ENCODE results near the gene RTP2. TPM values are rescaled to one million over a fixed set of nuclear protein-coding genes. Genes with fewer than 3 reads are reported as not detected.

RTP2 gene
- total and polyA plus RNA-seq, 2 of the 4 experiments (the other 2 are of a cell fraction), result not detected

DNA sequence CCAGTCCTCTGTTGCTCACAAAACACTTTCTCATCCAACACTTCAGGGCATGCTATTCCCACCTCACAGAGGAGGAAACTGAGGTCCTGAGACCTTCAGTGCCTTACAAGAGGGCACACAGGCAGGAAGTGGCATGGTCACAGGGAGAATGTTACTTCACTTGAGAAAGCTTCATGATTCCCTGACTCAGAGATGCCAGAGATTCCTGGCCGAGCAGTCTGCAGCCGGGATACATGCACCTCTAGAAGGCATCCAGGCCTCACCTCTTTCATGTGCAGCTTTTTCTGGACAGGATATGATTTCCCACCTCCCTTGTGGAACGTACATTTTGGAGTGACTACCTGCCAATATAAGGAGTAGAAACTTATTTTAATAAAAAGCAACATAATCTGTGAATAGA, 29.3 kb downstream of the RTP2 start:
- Histone ChIP-seq H3K9ac (ENCODE audit: low read depth, low read length) (no peak overlapping the region), H2BK15ac (ENCODE audit: low read depth, low read length) (no peak overlapping the region), H3K4ac (ENCODE audit: low read depth, low read length) (no peak overlapping the region), H2BK120ac (ENCODE audit: low read depth, low read length) (no peak overlapping the region), H3K27ac (ENCODE audit: insufficient read depth, low read length) (no peak overlapping the region), H3K23ac (ENCODE audit: low read depth, low read length) (no peak overlapping the region), H3K36me3 (ENCODE audit: control insufficient read depth, insufficient read depth, low read length) (no peaks in the 10 kb centered on the region), H2AFZ (replicated peaks; ENCODE audit: low read length, poor library complexity) (no peak overlapping the region), H4K20me1 (ENCODE audit: insufficient read depth, low read length) (no peaks in the 10 kb centered on the region), H3K27me3 (ENCODE audit: control insufficient read depth, insufficient read depth, low read length) (peaks cover 34% of the 10 kb centered on the region), H3K79me1 (ENCODE audit: low read depth in 1 of 2, low read length in 2 of 2) (no peaks in the 10 kb centered on the region), H3K9me1 (ENCODE audit: insufficient read depth, low read length) (no peaks in the 10 kb centered on the region; the same call in 1 of the 2 replicates), H2BK5ac (ENCODE audit: low read depth, low read length, poor library complexity, severe bottlenecking) (no peak overlapping the region), H3K4me1 (ENCODE audit: control insufficient read depth, insufficient read depth, low read length) (no peaks in the 10 kb centered on the region), H3K4me2 (ENCODE audit: low read depth, low read length) (no peak overlapping the region), H3K14ac (replicated peaks; ENCODE audit: low read depth, low read length) (no peak overlapping the region), H4K8ac (ENCODE audit: low read depth in 2 of 2, low read length in 2 of 2) (no peak overlapping the region), H4K5ac (ENCODE audit: low read depth, low read length) (no peak overlapping the region), H3K4me3 (ENCODE audit: insufficient read depth, low read depth, low read length) (no peak overlapping the region), H3K9me3 (ENCODE audit: control insufficient read depth, insufficient read depth, low read length) (no peaks in the 10 kb centered on the region), H2AK5ac (ENCODE audit: low read depth, low read length) (no peak overlapping the region), H3K56ac (ENCODE audit: extremely low read depth, insufficient read depth, low read length) (no peak overlapping the region), H2BK20ac (ENCODE audit: low read depth, low read length) (no peak overlapping the region), H4K91ac (ENCODE audit: insufficient read depth, low read depth, low read length) (no peak overlapping the region), H3K18ac (ENCODE audit: low read depth, low read length) (no peak overlapping the region), H2AK9ac (replicated peaks; ENCODE audit: low read depth, low read length, poor library complexity) (no peak overlapping the region)
- in situ Hi-C loops (cut with MboI; ENCODE audit: low sequenced_read_pairs) (no loop called here), intact Hi-C loops (cut with micrococcal nuclease) (loop anchor here (10.0 kb wide), 1 partner anchor 828 kb away; the partner anchor contains the start of gene ADIPOQ), dilution Hi-C loops (cut with HindIII; ENCODE audit: low sequenced_read_pairs, unreplicated experiment) (no loop called here)
- DNase-seq (no peak), ATAC-seq (ENCODE audit: low read depth) (no peak)
- POLR2A ChIA-PET (ENCODE audit: unreplicated experiment), result no interaction called here
- no peak for TF ChIP-seq CHD1 (IDR thresholded peaks at IDR 0.05; ENCODE audit: low read depth, low read length)
- no TSS peak for BruUV-seq (replicated peaks)
- CTCF ChIA-PET, result interaction anchor here (1.0 to 1.7 kb wide), 2 partner anchors 57 to 354 kb away, joined by 3 to 4 read pairs; no protein-coding TSS in a partner anchor
- WGBS, 2 experiments (ENCODE audit: extremely low coverage in 2 of 2, insufficient read length in 1 of 2), result no CpG with 5 or more reads among the region's 3 CpGs
